PC-3 (cell line): ENCODE results near the gene PTGDS.

Experiments
- EZH2 ChIP-seq: fragments of 300-600 bp; sonication (generic); IDR thresholded peaks from one replicate; pipeline ENCODE4 v1.6.1; 2017; ENCODE audit warnings: antibody characterized with exemption, mild to moderate bottlenecking, low read length; ENCODE audit not compliant: unreplicated experiment
- EZH2phosphoT487 ChIP-seq: fragments of 300-600 bp; sonication (generic); IDR thresholded peaks from 2 replicates; pipeline ENCODE4 v1.6.1; 2018; ENCODE audit warnings: mild to moderate bottlenecking, antibody characterized with exemption, low read length, borderline replicate concordance
- TF ChIP-seq, protein P1 (sequence below): fragments of 300-600 bp; sonication (generic); conservative IDR thresholded peaks from 2 replicates; pipeline ENCODE4 v1.5.1; 2017; ENCODE audit warnings: antibody characterized with exemption, low read depth, mild to moderate bottlenecking, low read length

DNA sequence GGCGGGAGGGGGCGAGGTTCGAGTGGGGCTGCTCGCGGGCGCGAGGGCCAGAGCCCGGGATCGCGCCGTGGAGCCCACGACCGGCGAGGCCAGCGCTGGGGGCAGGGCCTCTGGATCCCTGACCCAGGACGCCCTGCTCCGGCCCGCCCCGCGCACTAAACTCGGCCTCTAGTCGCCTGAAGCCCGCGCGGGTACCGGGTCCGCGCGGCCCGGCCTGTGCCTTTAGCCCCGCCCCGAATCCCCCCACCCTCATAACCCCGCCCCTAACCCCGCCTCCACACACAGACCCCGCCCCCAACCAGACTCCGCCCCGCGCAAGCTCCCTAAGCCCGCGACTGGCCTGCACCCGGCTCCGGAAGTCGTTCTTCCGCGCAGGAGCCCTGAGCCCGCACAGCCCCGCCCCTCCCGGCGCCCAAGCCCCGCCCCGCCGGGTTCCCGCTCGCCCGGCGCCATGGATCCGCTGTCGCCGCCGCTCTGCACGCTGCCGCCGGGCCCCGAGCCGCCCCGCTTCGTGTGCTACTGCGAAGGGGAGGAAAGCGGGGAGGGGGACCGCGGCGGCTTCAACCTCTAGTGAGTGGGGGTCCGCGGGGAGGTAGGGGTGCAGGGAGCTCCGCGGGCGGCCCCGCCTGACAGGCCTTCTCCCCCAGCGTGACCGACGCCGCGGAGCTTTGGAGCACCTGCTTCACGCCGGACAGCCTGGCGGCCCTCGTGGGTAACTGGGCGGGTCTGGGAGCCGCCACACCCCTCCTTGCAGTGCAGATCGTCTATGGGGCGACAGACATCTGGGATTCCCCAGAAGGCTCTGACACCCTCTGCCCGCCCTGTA is 14.9 kb downstream of the PTGDS start, which contains the start of gene PAXX:
- TF ChIP-seq, protein P1, sequence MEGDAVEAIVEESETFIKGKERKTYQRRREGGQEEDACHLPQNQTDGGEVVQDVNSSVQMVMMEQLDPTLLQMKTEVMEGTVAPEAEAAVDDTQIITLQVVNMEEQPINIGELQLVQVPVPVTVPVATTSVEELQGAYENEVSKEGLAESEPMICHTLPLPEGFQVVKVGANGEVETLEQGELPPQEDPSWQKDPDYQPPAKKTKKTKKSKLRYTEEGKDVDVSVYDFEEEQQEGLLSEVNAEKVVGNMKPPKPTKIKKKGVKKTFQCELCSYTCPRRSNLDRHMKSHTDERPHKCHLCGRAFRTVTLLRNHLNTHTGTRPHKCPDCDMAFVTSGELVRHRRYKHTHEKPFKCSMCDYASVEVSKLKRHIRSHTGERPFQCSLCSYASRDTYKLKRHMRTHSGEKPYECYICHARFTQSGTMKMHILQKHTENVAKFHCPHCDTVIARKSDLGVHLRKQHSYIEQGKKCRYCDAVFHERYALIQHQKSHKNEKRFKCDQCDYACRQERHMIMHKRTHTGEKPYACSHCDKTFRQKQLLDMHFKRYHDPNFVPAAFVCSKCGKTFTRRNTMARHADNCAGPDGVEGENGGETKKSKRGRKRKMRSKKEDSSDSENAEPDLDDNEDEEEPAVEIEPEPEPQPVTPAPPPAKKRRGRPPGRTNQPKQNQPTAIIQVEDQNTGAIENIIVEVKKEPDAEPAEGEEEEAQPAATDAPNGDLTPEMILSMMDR: no peak
- TF ChIP-seq EZH2phosphoT487: no peak
- TF ChIP-seq EZH2: no peak
